Lower leg skin (tissue), 4 donors: ENCODE data around the gene AUTS2. TPM values are rescaled to one million over a fixed set of nuclear protein-coding genes. Genes with fewer than 3 reads are reported as not detected.

Source experiments
- DNase-seq, 2 donors: peaks; one replicate each; pipeline ENCODE4 v3.0.0-alpha.2; 2019; ENCODE audit warnings: low spot score in 2 of 2
- H3K4me3 ChIP-seq: fragments of 200-600 bp; sonication (generic); 2 replicates; pipeline ENCODE4 v1.5.1; 2017; ENCODE audit warnings: mild to moderate bottlenecking, low read depth; ENCODE audit not compliant: poor library complexity, severe bottlenecking
- POLR2A ChIP-seq, 2 donors: fragments of 450-650 bp; IDR thresholded peaks; one replicate each; pipeline ENCODE4 v1.6.1; 2016 to 2017; ENCODE audit warnings: antibody characterized with exemption in 2 of 2, mild to moderate bottlenecking in 1 of 2, moderate library complexity in 1 of 2
- WGBS, 2 donors: methylation state at CpG; one replicate each; pipeline ENCODE4 v1.1.5; 2018; 5-methylcytosine and 5-hydroxymethylcytosine counted together
- intact Hi-C: fragments of 100-400 bp; cut with DNase I; formaldehyde crosslinking; loops from one replicate; pipeline ENCODE4 v1.15.0; 2023; ENCODE audit warnings: low total_unique reads
- total RNA-seq, 4 donors: library from RNA; depleted of rRNA; stranded (reverse); fragments of >200 nt; gene quantifications; one replicate each; pipeline ENCODE4 v1.1.0, GENCODE V29; 2016
- TF ChIP-seq, protein P1 (sequence below), 3 donors: fragments of 450-650 bp; IDR thresholded peaks; one replicate each; pipeline ENCODE4 v1.5.1; 2016; ENCODE audit warnings: antibody characterized with exemption in 3 of 3, mild to moderate bottlenecking in 3 of 3, moderate library complexity in 2 of 3

Gene AUTS2
- total RNA-seq, 4 donors from 2014 or later, result 30.8 to 41.9 (median 40.5) TPM

GRCh38 chr7:70066844-70067243, 468.6 kb downstream of the AUTS2 start:
- no peak overlapping the region for H3K4me3 ChIP-seq
- 80 to 86% methylated on average over 2 of the region's 2 CpGs for WGBS, 2 donors
- intact Hi-C loops, result no loop called here
- TF ChIP-seq, protein P1, sequence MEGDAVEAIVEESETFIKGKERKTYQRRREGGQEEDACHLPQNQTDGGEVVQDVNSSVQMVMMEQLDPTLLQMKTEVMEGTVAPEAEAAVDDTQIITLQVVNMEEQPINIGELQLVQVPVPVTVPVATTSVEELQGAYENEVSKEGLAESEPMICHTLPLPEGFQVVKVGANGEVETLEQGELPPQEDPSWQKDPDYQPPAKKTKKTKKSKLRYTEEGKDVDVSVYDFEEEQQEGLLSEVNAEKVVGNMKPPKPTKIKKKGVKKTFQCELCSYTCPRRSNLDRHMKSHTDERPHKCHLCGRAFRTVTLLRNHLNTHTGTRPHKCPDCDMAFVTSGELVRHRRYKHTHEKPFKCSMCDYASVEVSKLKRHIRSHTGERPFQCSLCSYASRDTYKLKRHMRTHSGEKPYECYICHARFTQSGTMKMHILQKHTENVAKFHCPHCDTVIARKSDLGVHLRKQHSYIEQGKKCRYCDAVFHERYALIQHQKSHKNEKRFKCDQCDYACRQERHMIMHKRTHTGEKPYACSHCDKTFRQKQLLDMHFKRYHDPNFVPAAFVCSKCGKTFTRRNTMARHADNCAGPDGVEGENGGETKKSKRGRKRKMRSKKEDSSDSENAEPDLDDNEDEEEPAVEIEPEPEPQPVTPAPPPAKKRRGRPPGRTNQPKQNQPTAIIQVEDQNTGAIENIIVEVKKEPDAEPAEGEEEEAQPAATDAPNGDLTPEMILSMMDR (IDR thresholded peaks at IDR 0.05), result no peak
- no peak for TF ChIP-seq POLR2A (IDR thresholded peaks at IDR 0.05)
- DNase-seq, result no peak

- 59 to 84% methylated on average over 2 of the region's 2 CpGs for WGBS, 2 donors
- intact Hi-C loops, result no loop called here
- TF ChIP-seq, protein P1 (IDR thresholded peaks at IDR 0.05), result no peak
- no peak for TF ChIP-seq POLR2A (IDR thresholded peaks at IDR 0.05)
- DNase-seq, result no peak
- no peak overlapping the region for H3K4me3 ChIP-seq
Observed at GRCh38 chr7:70068531-70068930, 470.3 kb downstream of the AUTS2 start.

DNA sequence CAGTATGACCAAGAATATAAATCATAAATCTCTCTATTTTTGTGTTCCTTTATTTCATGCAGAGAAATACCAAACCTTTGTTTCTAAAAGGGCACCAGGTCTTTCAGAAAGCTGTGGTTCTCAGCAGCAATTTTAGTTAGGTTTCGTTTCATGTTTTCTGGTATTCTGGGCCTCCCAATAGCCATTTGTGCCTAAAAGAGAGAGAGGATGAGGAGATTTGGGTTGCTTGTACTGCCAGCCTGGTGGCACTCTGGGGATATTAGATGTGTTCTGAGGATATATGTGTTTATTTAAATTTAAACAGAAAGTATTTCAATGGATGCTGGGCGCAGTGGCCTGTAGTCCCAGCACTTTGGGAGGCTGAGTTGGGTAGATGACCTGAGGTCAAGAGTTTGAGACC, 471.7 kb downstream of the AUTS2 start:
- WGBS, 2 donors, result 92 to 93% methylated on average over 2 of the region's 2 CpGs
- intact Hi-C loops, result no loop called here
- DNase-seq, result no peak
- TF ChIP-seq POLR2A (IDR thresholded peaks at IDR 0.05), result no peak
- TF ChIP-seq, protein P1 (IDR thresholded peaks at IDR 0.05), result no peak
- no peak overlapping the region for H3K4me3 ChIP-seq

DNA sequence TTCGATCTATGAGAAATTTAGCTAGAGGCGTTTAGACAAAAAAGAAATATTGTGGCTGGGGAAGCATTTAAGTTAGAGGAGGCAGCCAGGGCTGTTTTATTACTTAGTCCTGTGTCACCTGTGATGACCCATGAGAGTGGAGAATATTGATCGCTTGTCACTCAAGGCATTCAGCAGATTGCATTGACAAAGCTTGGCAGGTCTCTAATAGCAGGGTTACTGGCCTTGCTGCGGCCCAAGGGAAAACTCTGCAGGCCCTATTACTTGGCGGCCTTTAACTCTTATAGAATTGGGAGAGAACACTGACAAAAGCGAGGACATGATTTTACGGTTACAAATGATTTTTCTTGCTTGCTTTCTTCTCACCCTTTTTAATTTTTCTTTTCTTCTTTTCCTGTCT, 473.5 kb downstream of the AUTS2 start:
- intact Hi-C loops, result no loop called here
- DNase-seq, result no peak
- 94% methylated on average over 7 of the region's 7 CpGs for WGBS, 2 donors
- H3K4me3 ChIP-seq, result no peak overlapping the region
- TF ChIP-seq POLR2A (IDR thresholded peaks at IDR 0.05), result no peak
- TF ChIP-seq, protein P1 (IDR thresholded peaks at IDR 0.05), result no peak

DNA sequence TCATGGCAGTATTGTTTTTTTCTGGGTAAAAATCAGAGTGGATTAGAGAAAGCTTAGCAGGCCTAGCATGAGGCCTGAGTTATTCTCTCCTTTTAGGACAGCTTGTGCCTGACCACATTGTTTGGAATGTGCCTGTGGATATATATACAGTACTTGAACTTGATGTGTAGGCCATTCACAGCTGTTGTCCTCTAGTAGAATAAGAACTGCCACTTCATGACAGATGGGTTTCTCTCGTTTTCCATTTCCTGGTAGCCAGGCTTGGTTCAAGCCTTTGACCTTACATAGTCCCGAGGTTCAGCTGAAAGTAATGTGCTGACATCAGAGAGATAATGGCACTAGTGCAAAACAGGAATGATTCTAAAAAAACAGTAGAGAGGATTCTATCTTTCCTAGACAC, 473.9 kb downstream of the AUTS2 start:
- intact Hi-C loops, result no loop called here
- H3K4me3 ChIP-seq, result no peak overlapping the region
- TF ChIP-seq, protein P1 (IDR thresholded peaks at IDR 0.05), result no peak
- no peak for TF ChIP-seq POLR2A (IDR thresholded peaks at IDR 0.05)
- no peak for DNase-seq
- 68 to 70% methylated on average over 2 of the region's 2 CpGs for WGBS, 2 donors

- intact Hi-C loops, result no loop called here
- H3K4me3 ChIP-seq, result no peak overlapping the region
- no peak for DNase-seq
- WGBS, 2 donors, result 81 to 89% methylated on average over 1 of the region's 1 CpG
- TF ChIP-seq POLR2A (IDR thresholded peaks at IDR 0.05), result no peak
- TF ChIP-seq, protein P1 (IDR thresholded peaks at IDR 0.05), result no peak
Observed at GRCh38 chr7:70076325-70076724, 478.1 kb downstream of the AUTS2 start.
